GM18907 (cell line): ENCODE measurements around the gene FAM98A.

ENCODE experiments used
- ATAC-seq: cut with Tn5 transposase; IDR thresholded peaks from one replicate; pipeline ENCODE4 v1.9.1; 2021; ENCODE audit warnings: mild to moderate bottlenecking, moderate library complexity; ENCODE audit not compliant: unreplicated experiment

Gene FAM98A

GRCh38 chr2:33598561-33599174 lies 431 bp downstream of the FAM98A start:
- peak; percentile 64 for ATAC-seq

- ATAC-seq, result no peak
Measured at GRCh38 chr2:33597026-33597425, 2.1 kb downstream of the FAM98A start.

GRCh38 chr2:33595385-33595784 lies 3.7 kb downstream of the FAM98A start:
- ATAC-seq, result no peak

- no peak for ATAC-seq
Measured at GRCh38 chr2:33589444-33589843, 9.7 kb downstream of the FAM98A start.

- no peak for ATAC-seq
Measured at GRCh38 chr2:33588232-33588631, 10.9 kb downstream of the FAM98A start.

GRCh38 chr2:33586766-33587165 lies 12.3 kb downstream of the FAM98A start:
- ATAC-seq, result no peak

GRCh38 chr2:33583194-33583938 lies 15.7 kb downstream of the FAM98A start:
- ATAC-seq, result peak; percentile 74

GRCh38 chr2:33581872-33582271 lies 17.2 kb downstream of the FAM98A start:
- no peak for ATAC-seq

GRCh38 chr2:33579227-33579626 lies 19.9 kb downstream of the FAM98A start:
- ATAC-seq, result no peak

GRCh38 chr2:33577668-33578067 lies 21.4 kb downstream of the FAM98A start:
- ATAC-seq, result no peak

- no peak for ATAC-seq
Measured at GRCh38 chr2:33577084-33577483, 22.0 kb downstream of the FAM98A start.

GRCh38 chr2:33573657-33574056 lies 25.4 kb downstream of the FAM98A start:
- no peak for ATAC-seq

- no peak for ATAC-seq
Measured at GRCh38 chr2:33570681-33571080, 28.4 kb downstream of the FAM98A start.

GRCh38 chr2:33561872-33562271 lies 37.2 kb downstream of the FAM98A start:
- ATAC-seq, result no peak

GRCh38 chr2:33560017-33560416 lies 39.1 kb downstream of the FAM98A start:
- ATAC-seq, result no peak

GRCh38 chr2:33559328-33559727 lies 39.8 kb downstream of the FAM98A start:
- no peak for ATAC-seq

GRCh38 chr2:33555681-33556080 lies 43.4 kb downstream of the FAM98A start:
- ATAC-seq, result no peak

- peak; percentile 61 for ATAC-seq
Measured at GRCh38 chr2:33552758-33553461, 46.2 kb downstream of the FAM98A start.

GRCh38 chr2:33550206-33550605 lies 48.9 kb downstream of the FAM98A start:
- no peak for ATAC-seq

- ATAC-seq, result no peak
Measured at GRCh38 chr2:33541243-33541642, 57.9 kb downstream of the FAM98A start.

GRCh38 chr2:33535421-33535820 lies 63.7 kb downstream of the FAM98A start:
- no peak for ATAC-seq
